Activated naive CD4-positive, alpha-beta T cell treated with anti-CD3 and anti-CD28 coated beads, Interleukin-2, amount 50 U/mL, for 24 hours (primary cell): ENCODE measurements around the gene PDHA1.
A peak's percentile ranks its signal among the peaks of the same experiment; 100 is the strongest.

Source experiments
- H3K27ac Mint-ChIP-seq: one replicate; pipeline ENCODE4 v1.8.0; 2021; ENCODE audit warnings: mild to moderate bottlenecking, mixed read lengths
- H3K27me3 Mint-ChIP-seq: one replicate; pipeline ENCODE4 v1.8.0; 2021; ENCODE audit warnings: mixed read lengths
- H3K36me3 Mint-ChIP-seq: one replicate; pipeline ENCODE4 v1.8.0; 2021; ENCODE audit warnings: mixed read lengths
- H3K4me1 Mint-ChIP-seq: one replicate; pipeline ENCODE4 v1.8.0; 2021; ENCODE audit warnings: mixed read lengths
- H3K4me3 Mint-ChIP-seq: one replicate; pipeline ENCODE4 v1.8.0; 2021; ENCODE audit warnings: mild to moderate bottlenecking, mixed read lengths
- H3K9me3 Mint-ChIP-seq: one replicate; pipeline ENCODE4 v1.8.0; 2021; ENCODE audit warnings: mixed read lengths

PDHA1 gene

DNA sequence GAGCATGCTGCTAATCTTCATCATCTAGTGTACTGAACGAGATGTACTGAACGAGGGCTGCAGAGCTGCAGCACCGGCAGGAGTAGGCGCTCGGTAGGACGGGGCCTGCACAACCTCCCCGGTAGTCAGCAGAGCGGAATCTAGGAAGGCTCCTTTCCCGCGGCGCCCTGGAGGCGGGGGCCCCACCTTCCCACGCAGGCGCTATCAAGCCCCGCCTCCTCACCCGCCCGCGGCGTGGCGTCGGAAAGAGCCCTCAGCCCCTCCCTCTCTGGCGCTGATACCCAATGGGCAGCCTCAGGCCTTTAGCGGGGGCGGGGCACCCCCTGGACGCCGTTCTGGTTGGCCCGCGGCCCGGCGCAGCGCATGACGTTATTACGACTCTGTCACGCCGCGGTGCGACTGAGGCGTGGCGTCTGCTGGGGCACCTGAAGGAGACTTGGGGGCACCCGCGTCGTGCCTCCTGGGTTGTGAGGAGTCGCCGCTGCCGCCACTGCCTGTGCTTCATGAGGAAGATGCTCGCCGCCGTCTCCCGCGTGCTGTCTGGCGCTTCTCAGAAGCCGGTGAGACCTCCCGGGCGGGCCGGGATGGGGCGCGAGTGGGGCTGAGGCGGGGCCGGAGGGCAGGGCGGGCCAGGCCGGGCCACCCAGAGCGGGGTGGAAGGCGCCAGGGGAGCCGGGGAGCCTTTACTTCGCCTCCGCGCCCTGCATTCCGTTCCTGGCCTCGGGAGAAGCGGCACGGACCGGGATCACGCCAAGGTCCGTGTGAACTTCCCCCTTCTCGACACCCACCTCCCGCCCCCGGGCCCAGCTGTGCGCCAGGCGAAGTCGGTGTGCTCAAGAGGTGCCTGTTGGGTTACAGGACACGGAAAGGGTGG lies at the start of gene PDHA1:
PDHA1 (plus strand) TSS at position 393 of the 874 bp plus-strand sequence; CDS start at position 504, 111 bp downstream.
- peak within 1 kb of the TSS; percentile 91 for H3K4me3 Mint-ChIP-seq
- H3K9me3 Mint-ChIP-seq, result no peaks in the 10 kb centered on the region
- H3K27me3 Mint-ChIP-seq, result peaks cover 1% of the 10 kb centered on the region
- no peaks in the 10 kb centered on the region for H3K36me3 Mint-ChIP-seq
- peak within 1 kb of the TSS; percentile 84 for H3K27ac Mint-ChIP-seq
- peaks cover 19% of the 10 kb centered on the region for H3K4me1 Mint-ChIP-seq

GRCh38 chrX:19303256-19303880 lies 40.4 kb upstream of the PDHA1 start:
- no peaks in the 10 kb centered on the region for H3K36me3 Mint-ChIP-seq
- no peak overlapping the region for H3K4me3 Mint-ChIP-seq
- no peak overlapping the region for H3K27ac Mint-ChIP-seq
- H3K9me3 Mint-ChIP-seq, result no peaks in the 10 kb centered on the region
- H3K4me1 Mint-ChIP-seq, result no peaks in the 10 kb centered on the region
- H3K27me3 Mint-ChIP-seq, result peaks cover 2% of the 10 kb centered on the region

DNA sequence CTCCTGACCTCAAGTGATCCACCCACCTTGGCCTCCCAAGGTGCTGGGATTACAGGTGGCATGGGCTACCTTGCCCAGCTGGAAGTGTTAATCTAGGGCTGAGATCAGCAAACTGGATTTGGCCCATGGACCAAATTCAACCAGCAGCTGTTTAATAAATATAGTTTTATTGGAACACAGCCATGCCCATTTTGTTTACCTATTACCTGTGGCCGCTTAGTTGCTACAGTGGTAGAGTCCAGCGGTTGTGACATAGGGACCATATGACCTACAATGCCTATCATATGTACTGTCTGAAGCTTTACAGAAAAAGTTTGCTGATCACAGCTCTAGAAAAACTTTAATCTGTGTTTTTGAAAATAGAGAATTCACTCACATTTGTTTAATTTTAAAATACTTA lies 17.2 kb upstream of the PDHA1 start:
- H3K4me1 Mint-ChIP-seq, result no peaks in the 10 kb centered on the region
- no peak overlapping the region for H3K4me3 Mint-ChIP-seq
- no peak overlapping the region for H3K27ac Mint-ChIP-seq
- no peaks in the 10 kb centered on the region for H3K36me3 Mint-ChIP-seq
- peaks cover 1% of the 10 kb centered on the region for H3K27me3 Mint-ChIP-seq
- no peaks in the 10 kb centered on the region for H3K9me3 Mint-ChIP-seq

DNA sequence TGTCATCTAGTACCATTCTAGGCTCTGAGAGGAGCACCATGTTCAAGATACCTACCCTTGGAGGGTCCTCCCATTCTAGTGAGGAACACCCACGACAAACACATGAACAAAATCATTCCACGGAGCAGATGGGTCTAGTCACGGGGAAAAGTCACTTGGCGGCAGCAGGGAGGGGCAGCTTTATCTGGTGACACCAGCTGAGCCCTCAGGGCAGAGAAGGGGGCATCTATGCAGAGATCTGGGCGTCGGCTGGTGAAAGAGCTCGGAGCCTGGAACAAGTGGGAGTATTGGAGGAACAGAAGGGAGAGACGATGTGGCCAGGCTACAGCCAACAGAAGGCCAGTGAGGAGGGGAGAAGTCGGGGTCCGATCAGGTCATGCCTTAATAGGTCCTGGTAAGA lies 11.9 kb upstream of the PDHA1 start:
- H3K27ac Mint-ChIP-seq, result peak overlapping the region; percentile 23
- H3K4me1 Mint-ChIP-seq, result no peaks in the 10 kb centered on the region
- no peaks in the 10 kb centered on the region for H3K36me3 Mint-ChIP-seq
- no peak overlapping the region for H3K4me3 Mint-ChIP-seq
- no peaks in the 10 kb centered on the region for H3K9me3 Mint-ChIP-seq
- peaks cover 1% of the 10 kb centered on the region for H3K27me3 Mint-ChIP-seq

- Mint-ChIP-seq H3K4me1 (no peaks in the 10 kb centered on the region), H3K9me3 (no peaks in the 10 kb centered on the region), H3K27ac (no peak overlapping the region), H3K27me3 (no peaks in the 10 kb centered on the region), H3K36me3 (no peaks in the 10 kb centered on the region), H3K4me3 (no peak overlapping the region)
These were observed 10.7 kb upstream of the PDHA1 start for GRCh38 chrX:19332983-19333382.

DNA sequence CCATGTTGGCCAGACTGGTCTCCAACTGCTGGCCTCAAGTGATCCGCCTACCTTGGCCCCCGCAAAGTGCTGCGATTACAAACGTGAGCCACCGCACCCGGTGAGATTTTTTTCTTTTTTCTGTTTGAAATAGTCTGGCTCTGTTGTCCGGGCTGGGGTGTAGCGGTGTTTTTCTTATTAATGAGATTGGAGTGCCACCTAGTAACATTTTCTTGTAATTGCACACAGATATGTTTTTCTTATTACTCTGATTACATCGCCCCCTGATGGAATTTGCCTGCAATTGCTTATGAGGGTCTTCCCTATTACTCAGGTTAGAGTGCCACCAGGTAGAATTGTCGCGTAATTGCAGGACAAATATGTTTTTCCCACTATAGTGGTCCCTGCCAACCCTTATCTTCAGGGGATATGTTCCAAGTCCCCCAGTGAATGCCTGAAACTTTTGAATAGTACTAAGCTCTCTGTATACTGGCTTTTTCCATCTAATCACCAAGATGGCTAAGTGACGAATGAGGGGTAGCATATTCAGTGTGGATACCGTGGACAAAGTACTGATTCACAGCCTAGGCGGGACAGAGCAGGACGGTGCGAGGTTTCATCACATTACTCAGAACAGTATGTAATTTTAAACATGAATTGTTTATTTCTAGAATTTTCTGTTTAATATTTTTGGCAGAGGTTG lies 8.6 kb upstream of the PDHA1 start:
- Mint-ChIP-seq H3K27me3 (no peaks in the 10 kb centered on the region), H3K9me3 (no peaks in the 10 kb centered on the region), H3K36me3 (no peaks in the 10 kb centered on the region), H3K4me1 (no peaks in the 10 kb centered on the region), H3K27ac (no peak overlapping the region), H3K4me3 (no peak overlapping the region)

DNA sequence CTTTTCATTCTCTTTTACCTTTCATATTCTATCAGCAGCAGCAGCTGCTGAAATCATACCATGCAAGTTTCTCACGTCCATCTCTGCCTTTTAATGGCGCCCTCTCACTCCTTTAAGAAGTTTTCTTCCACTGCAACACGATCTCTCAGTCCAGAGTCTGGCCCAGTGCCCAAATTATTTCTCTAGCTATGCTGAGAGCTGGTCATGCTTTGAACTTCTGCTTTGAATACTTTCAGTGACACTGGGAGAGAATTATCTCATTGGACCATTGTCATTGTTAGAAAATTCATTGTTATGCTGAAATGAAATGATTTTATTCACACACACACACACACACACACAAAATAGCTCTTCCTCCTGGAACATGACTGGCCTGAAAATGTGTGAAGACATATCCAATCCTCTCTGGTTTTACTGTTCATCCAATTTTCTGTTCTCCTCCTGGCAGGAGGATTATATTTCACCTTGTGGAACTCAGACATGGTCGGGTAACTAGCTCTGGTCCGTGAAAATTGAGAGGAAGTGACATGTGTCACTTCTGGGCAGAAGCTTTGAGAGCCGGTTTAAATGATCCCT lies 1.3 kb upstream of the PDHA1 start:
- peaks cover 12% of the 10 kb centered on the region for H3K4me1 Mint-ChIP-seq
- H3K4me3 Mint-ChIP-seq, result no peak overlapping the region
- no peaks in the 10 kb centered on the region for H3K9me3 Mint-ChIP-seq
- no peaks in the 10 kb centered on the region for H3K36me3 Mint-ChIP-seq
- peaks cover 1% of the 10 kb centered on the region for H3K27me3 Mint-ChIP-seq
- H3K27ac Mint-ChIP-seq, result no peak overlapping the region

- Mint-ChIP-seq H3K27ac (no peak overlapping the region), H3K27me3 (peaks cover 1% of the 10 kb centered on the region), H3K4me1 (peaks cover 19% of the 10 kb centered on the region), H3K9me3 (no peaks in the 10 kb centered on the region), H3K36me3 (no peaks in the 10 kb centered on the region), H3K4me3 (peak overlapping the region; percentile 91)
These were observed 617 bp upstream of the PDHA1 start for GRCh38 chrX:19343085-19343534.

DNA sequence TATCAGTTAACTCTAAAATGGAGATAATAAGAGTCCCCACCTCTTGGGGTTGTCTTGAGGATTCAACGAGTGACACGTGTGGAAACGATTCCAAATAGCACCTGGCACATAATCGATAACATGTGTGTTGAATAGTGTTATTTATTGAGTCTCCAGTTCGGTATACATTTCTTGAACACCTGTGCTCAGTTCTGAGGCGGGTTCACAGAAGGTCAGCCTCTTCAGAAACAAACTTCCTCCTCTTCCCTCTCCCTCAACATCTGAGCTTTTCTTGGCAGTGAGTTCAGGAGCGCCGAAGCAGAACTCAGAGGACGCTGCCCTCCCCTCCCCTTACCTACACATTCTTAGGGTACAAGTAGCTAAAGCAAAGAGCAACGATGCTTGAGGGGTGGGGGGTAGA lies 934 bp downstream of the PDHA1 start:
- Mint-ChIP-seq H3K4me3 (peak overlapping the region; percentile 91), H3K4me1 (peaks cover 20% of the 10 kb centered on the region), H3K9me3 (no peaks in the 10 kb centered on the region), H3K36me3 (no peaks in the 10 kb centered on the region), H3K27ac (no peak overlapping the region), H3K27me3 (peaks cover 1% of the 10 kb centered on the region)

DNA sequence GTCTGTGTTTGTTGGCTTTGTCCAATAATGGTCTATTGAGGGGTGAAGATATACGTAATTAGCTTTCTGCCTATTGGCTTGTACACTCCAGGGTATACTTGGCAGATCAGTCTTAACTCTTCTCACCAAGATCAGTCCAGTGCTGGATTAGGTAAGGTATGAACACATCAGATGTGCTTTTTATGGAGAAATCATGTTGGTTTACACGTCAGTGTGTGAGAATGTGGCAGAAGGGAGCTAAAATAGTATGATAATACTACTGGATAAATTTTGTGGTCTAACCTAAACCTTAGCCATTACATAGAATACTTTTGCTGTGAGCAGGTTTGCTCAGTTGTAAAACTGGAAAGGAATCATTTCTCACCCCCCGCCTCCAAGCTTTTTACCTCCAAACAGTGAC lies 4.2 kb downstream of the PDHA1 start:
- Mint-ChIP-seq H3K27me3 (no peaks in the 10 kb centered on the region), H3K27ac (no peak overlapping the region), H3K36me3 (no peaks in the 10 kb centered on the region), H3K4me1 (peaks cover 27% of the 10 kb centered on the region), H3K4me3 (no peak overlapping the region), H3K9me3 (no peaks in the 10 kb centered on the region)

GRCh38 chrX:19349264-19349663 lies 5.5 kb downstream of the PDHA1 start:
- Mint-ChIP-seq H3K27me3 (no peaks in the 10 kb centered on the region), H3K9me3 (no peaks in the 10 kb centered on the region), H3K27ac (no peak overlapping the region), H3K4me1 (peaks cover 23% of the 10 kb centered on the region), H3K36me3 (no peaks in the 10 kb centered on the region), H3K4me3 (no peak overlapping the region)

DNA sequence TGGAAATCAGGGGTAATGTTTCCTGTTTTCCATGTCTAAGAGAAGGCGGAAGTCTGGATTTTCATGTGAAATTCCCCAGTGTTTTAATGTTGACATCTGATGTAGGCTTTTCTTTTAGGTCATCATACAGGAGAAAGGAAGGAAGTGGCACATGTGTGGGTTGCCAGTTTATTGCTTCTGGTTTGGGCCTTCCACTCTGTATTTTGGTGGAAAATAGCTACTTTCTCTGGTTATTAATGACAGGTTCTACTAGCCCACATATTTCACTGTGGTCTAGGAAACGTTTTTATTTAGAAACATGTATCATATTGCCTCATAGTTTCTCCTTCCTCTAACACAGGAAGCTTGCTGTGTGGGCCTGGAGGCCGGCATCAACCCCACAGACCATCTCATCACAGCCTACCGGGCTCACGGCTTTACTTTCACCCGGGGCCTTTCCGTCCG lies 7.2 kb downstream of the PDHA1 start:
- no peaks in the 10 kb centered on the region for H3K36me3 Mint-ChIP-seq
- H3K4me3 Mint-ChIP-seq, result peak overlapping the region; percentile 15
- no peaks in the 10 kb centered on the region for H3K9me3 Mint-ChIP-seq
- no peaks in the 10 kb centered on the region for H3K27me3 Mint-ChIP-seq
- H3K27ac Mint-ChIP-seq, result peak overlapping the region; percentile 65
- H3K4me1 Mint-ChIP-seq, result peaks cover 23% of the 10 kb centered on the region

- H3K36me3 Mint-ChIP-seq, result peaks cover 3% of the 10 kb centered on the region
- H3K4me1 Mint-ChIP-seq, result peaks cover 9% of the 10 kb centered on the region
- H3K9me3 Mint-ChIP-seq, result no peaks in the 10 kb centered on the region
- no peak overlapping the region for H3K27ac Mint-ChIP-seq
- no peak overlapping the region for H3K4me3 Mint-ChIP-seq
- H3K27me3 Mint-ChIP-seq, result no peaks in the 10 kb centered on the region
These were observed 10.9 kb downstream of the PDHA1 start for GRCh38 chrX:19354625-19355024.

DNA sequence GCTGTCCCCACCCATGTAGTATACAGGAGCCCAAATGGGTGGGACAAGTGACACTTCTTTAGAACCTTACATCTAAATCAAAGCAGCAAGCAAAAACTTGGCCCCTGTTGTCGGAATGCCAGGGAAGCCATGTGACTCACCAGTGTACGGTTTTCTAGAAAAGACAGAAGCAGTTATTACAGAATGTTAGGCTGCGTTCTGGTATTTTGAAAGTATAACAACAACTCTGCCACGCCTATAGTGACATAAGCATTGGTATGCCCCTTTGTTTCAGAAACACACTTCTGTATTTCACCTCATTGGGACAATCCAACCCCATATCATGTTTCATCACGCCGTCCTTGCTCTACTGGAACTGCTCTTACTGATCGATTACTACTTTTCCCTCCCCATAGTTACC lies 14.8 kb downstream of the PDHA1 start:
- Mint-ChIP-seq H3K27ac (no peak overlapping the region), H3K9me3 (no peaks in the 10 kb centered on the region), H3K36me3 (peaks cover 3% of the 10 kb centered on the region)

GRCh38 chrX:19360903-19361302 lies 17.2 kb downstream of the PDHA1 start:
- no peaks in the 10 kb centered on the region for H3K27me3 Mint-ChIP-seq
- no peak overlapping the region for H3K27ac Mint-ChIP-seq
- no peaks in the 10 kb centered on the region for H3K9me3 Mint-ChIP-seq
- no peaks in the 10 kb centered on the region for H3K4me1 Mint-ChIP-seq
- H3K36me3 Mint-ChIP-seq, result peaks cover 3% of the 10 kb centered on the region
- no peak overlapping the region for H3K4me3 Mint-ChIP-seq

More for the DNA sequence above, 14.8 kb downstream of the PDHA1 start:
- no peaks in the 10 kb centered on the region for H3K4me1 Mint-ChIP-seq
- no peak overlapping the region for H3K4me3 Mint-ChIP-seq
- H3K27me3 Mint-ChIP-seq, result no peaks in the 10 kb centered on the region
